Ramos (cell line): ENCODE results near the gene ACACB.

ENCODE experiments used
- in situ Hi-C: fragments of 300-500 bp; cut with MboI; formaldehyde crosslinking; loops from one replicate; pipeline ENCODE4 v1.14.3; 2022; ENCODE audit warnings: low sequenced_read_pairs; ENCODE audit not compliant: unreplicated experiment

The ACACB gene

DNA sequence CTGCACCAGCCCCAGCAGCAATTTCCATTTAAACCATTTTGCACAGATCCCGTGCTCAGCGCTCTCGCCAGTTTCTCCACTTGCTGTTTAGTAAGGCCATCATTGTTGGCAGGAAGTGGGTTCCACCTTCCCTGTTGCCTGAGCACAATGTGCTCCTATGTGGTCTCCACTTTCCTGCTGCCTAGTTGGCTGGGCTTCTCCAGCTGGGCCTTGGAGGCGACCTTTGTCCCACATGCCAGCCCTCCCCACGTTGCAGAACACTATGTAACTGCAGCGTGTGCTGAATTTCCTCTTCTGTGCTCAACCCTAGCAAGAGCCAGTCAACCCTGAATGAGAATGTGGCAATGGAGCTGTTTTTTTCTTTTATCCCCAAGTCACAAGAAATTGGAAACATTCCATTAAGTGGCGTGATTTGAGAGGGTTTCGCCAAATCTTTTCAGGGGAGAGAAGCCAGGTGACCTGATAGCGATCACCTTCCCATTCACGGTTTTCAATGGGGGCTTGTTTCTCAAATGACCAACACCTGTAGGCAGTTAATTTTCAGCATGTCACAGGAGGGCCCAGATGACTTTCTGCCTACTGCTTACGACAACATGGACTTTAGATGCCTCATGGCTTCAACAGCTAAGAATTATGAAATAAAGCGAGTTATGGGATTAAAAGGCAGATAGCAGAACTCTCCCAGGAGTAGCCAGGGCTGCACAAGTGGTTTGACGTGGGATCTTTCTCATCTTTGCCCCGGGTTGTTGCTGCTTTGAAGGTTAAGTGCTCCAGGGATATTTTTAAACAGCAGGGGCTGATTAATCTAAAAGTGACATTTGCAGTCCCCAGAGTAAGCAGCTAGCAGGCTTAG is at the start of gene ACACB:
Gene ACACB (plus strand): TSS at position 830 of the 853 bp plus-strand sequence. CDS start 22,819 bp downstream, outside the sequence.
- in situ Hi-C loops = loop anchor here (10.0 kb wide), 1 partner anchor 269 kb away; no protein-coding TSS in a partner anchor

DNA sequence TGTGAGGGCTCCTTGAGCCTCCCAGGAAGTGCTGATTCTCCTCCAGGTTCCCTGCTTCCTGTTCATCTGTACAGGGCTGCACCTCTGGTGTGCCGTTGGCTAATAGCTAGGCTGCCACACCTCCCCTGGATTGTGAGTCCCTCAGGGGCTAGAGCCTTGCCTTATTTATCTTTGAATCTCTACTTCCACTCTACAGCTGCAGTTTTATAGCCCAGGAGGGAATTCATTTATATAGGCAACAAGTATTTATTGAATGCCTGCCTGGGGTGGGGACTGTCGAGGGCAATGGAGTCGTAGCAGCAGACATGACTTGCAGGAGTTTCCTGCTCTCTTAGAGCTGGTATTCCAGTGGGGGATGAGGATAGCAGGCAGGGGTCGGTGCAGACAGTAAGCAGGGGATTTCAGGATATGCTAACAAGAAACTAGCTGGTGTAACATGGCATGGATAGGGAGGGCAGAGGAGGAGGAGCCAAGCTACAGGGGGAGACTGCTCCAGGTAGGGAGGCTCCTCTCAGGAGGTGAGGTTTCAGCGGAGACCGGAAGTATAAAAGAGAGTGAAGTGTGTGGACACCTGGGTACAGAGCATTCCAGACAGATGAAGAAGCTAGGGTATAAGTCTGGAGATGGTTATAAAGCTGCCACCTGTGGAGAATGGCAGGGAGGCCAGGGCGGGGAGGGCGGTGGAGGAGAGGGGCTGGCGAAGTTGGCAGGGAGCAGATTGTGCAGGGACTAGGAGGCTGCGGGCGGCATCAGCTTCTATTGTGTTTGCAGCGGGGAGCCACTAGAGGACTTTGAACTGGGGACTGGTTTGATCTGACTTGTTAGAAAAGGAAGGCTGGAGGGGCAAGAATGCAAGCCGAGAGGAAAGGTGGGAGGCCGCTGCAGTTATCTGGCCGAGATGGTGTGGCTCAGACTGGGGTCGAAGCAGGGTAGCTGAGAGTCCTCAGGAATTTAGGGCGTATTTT is 46.8 kb upstream of the ACACB start:
- in situ Hi-C loops = loop anchor here (10.0 kb wide), 1 partner anchor 435 kb away; the partner anchor contains the start of gene SELPLG

- in situ Hi-C loops = no loop called here
These were observed 41.5 kb upstream of the ACACB start for GRCh38 chr12:109074866-109075265.

DNA sequence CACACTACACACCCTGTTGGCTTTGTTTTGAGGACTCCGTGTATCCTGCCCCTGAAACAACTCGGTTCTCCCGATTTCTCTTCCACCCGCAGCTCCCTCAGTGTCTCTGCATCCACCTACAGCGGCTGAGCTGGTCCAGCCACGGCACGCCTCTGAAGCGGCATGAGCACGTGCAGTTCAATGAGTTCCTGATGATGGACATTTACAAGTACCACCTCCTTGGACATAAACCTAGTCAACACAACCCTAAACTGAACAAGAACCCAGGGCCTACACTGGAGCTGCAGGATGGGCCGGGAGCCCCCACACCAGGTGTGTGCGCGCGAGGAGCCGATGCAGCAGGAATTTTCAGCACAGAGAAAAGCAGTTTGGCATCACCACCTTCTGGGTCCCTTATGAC is 33.6 kb upstream of the ACACB start:
- in situ Hi-C loops = no loop called here

- in situ Hi-C loops = no loop called here
These were observed 32.0 kb upstream of the ACACB start for GRCh38 chr12:109084425-109084824.

DNA sequence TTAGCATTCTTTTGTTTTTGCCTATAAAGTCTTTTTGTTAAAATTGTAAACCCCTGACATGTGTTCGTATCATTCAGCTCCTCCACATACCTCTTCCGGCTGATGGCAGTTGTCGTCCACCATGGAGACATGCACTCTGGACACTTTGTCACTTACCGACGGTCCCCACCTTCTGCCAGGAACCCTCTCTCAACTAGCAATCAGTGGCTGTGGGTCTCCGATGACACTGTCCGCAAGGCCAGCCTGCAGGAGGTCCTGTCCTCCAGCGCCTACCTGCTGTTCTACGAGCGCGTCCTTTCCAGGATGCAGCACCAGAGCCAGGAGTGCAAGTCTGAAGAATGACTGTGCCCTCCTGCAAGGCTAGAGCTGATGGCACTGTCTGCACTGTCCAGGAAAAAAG is 30.8 kb upstream of the ACACB start:
- in situ Hi-C loops = no loop called here

DNA sequence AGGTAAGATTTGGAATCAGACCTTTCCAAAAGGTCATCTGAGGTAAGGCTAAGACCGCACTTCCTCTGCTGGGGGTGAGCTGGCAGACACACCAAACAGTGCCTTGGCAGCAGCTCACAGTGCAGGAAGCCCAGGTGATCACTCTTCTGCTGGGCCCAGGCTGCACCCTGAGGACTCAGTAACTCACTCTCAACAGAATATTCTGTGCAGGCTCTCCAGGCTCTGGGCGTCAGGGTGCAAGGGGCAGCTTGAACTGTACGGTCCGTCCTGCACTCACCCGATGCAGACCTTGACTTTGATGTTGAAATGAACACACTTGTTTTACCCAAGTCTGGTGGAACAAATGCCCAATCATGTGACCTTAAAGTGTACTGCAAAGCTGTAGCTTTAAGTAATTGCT is 29.1 kb upstream of the ACACB start:
- in situ Hi-C loops = no loop called here

GRCh38 chr12:109088818-109089217 is 27.6 kb upstream of the ACACB start:
- in situ Hi-C loops = no loop called here

- in situ Hi-C loops = loop anchor here (5.0 to 10.0 kb wide), 4 partner anchors 132 to 525 kb away; partner anchors contain the start of genes ISCU and SART3
These were observed 26.7 kb upstream of the ACACB start for GRCh38 chr12:109089683-109090082.

GRCh38 chr12:109092497-109093021 is 23.8 kb upstream of the ACACB start:
- in situ Hi-C loops = loop anchor here (5.0 to 10.0 kb wide), 4 partner anchors 135 to 528 kb away; partner anchors contain the start of genes ISCU and SART3

- in situ Hi-C loops = loop anchor here (5.0 to 10.0 kb wide), 4 partner anchors 136 to 528 kb away; partner anchors contain the start of genes ISCU and SART3
These were observed 23.1 kb upstream of the ACACB start, which contains the start of gene ALKBH2 for GRCh38 chr12:109093022-109093918. Gene ALKBH2 (minus strand): TSS chr12:109093472. CDS start chr12:109092786, 686 bp downstream.

- in situ Hi-C loops = loop anchor here (10.0 kb wide), 2 partner anchors 292 to 532 kb away; partner anchors contain the start of genes ISCU and SART3
These were observed 19.3 kb upstream of the ACACB start for GRCh38 chr12:109097140-109097434.

DNA sequence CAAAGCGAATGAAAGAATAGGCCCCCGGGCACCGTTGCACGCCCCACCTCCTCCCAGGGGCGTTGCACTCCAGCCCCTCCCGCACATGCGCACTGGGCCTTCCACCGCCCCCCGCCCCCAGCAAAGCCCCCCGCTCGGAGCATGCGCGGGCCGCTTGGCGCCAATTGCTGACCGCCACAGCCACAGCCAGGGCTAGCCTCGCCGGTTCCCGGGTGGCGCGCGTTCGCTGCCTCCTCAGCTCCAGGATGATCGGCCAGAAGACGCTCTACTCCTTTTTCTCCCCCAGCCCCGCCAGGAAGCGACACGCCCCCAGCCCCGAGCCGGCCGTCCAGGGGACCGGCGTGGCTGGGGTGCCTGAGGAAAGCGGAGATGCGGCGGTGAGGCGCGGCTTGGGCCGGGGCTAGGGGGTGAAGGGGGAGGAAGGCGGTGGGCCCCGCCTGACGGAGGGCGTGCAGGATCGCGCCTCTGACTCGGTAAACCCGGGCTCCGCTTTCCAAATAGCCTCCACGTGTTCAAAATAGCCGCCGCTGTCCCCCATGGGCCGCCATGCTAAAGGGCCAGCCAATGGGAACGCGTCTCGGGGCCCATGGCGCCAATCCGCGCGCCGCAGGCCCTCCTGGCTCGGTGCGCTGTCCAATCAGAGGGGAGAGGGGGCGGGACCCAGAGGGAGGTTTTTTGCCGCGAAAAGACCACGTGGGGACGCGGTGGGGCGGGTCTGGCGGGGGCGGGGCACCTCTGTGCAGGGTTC is 18.8 kb upstream of the ACACB start, which contains the start of gene UNG:
Gene UNG (plus strand): TSS at position 163 of the 748 bp plus-strand sequence. CDS start 83 bp downstream, at position 246.
- in situ Hi-C loops = loop anchor here (10.0 kb wide), 2 partner anchors 293 to 533 kb away; partner anchors contain the start of genes ISCU and SART3

- in situ Hi-C loops = loop anchor here (10.0 kb wide), 2 partner anchors 293 to 533 kb away; partner anchors contain the start of genes ISCU and SART3
These were observed 18.2 kb upstream of the ACACB start for GRCh38 chr12:109098183-109098604.

DNA sequence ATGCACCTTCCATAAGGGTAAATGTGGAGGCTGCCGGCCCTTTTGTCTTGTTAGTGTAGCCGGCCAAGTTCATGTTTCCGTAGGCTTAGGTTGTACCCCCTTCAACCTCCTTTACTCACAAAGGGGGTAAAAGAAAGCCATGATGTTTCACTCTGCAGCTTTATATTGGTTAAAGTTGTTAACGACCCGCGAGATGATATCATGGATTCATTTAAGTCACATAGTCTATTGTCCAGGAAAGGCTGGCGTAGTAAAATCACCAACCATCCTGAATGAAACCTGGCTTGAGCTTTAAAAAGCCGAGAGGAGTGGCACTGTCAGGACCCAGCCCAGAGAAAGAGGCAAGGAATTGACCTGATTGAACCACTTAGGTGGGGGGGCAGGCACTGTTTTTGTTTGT is 17.7 kb upstream of the ACACB start:
- in situ Hi-C loops = loop anchor here (10.0 kb wide), 2 partner anchors 294 to 534 kb away; partner anchors contain the start of genes ISCU and SART3

- in situ Hi-C loops = loop anchor here (10.0 kb wide), 2 partner anchors 295 to 535 kb away; partner anchors contain the start of genes ISCU and SART3
These were observed 16.9 kb upstream of the ACACB start for GRCh38 chr12:109099431-109100020.

- in situ Hi-C loops = no loop called here
These were observed 15.6 kb upstream of the ACACB start for GRCh38 chr12:109100741-109101140.

DNA sequence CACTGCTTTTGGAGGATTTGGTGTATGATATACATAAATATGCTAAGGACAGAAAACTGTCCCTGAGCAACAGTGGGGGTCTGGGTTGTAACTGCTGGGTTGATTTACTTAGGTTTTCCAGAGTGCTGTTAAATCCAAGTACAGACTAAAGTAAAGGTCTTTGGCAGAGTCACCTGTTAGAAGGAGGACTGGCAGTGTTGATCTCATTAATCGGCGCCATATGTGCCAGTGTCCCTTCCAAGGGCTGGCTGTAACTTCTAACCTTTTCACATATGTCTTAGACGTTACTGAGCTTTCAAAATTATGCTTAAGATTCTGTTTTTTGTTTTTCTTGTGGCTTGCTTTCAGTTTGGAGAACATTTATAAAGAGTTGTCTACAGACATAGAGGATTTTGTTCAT is 13.9 kb upstream of the ACACB start:
- in situ Hi-C loops = no loop called here
